GDM1 (cell line): Measurements from ENCODE around the gene C4orf54.

Experiments used
- DNase-seq: peaks from one replicate; lab custom pipeline; 2025; lab: John Stamatoyannopoulos, UW

Gene C4orf54

GRCh38 chr4:99617374-99617773, 40.3 kb downstream of the C4orf54 start:
- DNase-seq: no peak

GRCh38 chr4:99615170-99615820, 42.3 kb downstream of the C4orf54 start:
- no peak for DNase-seq

- DNase-seq: no peak
These were observed 43.1 kb downstream of the C4orf54 start for GRCh38 chr4:99614491-99614890.

GRCh38 chr4:99612704-99613103, 44.9 kb downstream of the C4orf54 start:
- no peak for DNase-seq

GRCh38 chr4:99612281-99612680, 45.3 kb downstream of the C4orf54 start:
- no peak for DNase-seq

GRCh38 chr4:99610605-99611175, 46.9 kb downstream of the C4orf54 start:
- DNase-seq: no peak

- DNase-seq: no peak
These were observed 49.2 kb downstream of the C4orf54 start for GRCh38 chr4:99608417-99608816.
